Anterior cingulate cortex (tissue), 58 donors: ENCODE measurements around the gene HTRA2.

Experiments
- DNase-seq, 58 donors: peaks; one replicate each; lab custom pipeline; 2025; lab: John Stamatoyannopoulos, UW

HTRA2 gene

DNA sequence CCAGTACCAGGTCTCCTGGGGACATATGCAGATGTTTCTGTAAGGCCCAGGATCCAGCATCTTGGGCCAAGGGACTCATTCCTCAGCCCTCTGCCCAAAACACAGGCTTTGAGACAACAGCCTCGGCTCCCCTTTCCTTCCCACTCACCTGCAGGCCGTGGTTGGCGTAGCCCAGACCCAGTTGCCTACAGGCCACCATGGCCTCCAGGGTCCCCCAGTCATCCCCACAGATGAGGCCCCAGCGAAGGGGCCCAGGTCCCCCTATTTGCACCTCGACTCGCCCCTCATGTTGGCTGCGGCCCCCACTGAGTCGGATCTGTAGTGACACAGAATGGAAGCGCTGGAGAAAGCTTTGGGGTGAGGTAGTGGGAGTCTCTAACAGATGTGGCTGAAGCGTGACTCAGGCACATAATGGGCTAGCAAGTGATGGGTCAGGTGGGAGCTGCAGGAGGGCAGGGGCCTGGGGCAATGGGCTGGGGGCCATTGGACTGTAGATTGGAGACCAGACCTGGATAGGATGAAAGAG is 5.8 kb downstream of the HTRA2 start:
- DNase-seq: no peak

GRCh38 chr2:74536166-74536950 is 6.6 kb downstream of the HTRA2 start:
- no peak for DNase-seq

DNA sequence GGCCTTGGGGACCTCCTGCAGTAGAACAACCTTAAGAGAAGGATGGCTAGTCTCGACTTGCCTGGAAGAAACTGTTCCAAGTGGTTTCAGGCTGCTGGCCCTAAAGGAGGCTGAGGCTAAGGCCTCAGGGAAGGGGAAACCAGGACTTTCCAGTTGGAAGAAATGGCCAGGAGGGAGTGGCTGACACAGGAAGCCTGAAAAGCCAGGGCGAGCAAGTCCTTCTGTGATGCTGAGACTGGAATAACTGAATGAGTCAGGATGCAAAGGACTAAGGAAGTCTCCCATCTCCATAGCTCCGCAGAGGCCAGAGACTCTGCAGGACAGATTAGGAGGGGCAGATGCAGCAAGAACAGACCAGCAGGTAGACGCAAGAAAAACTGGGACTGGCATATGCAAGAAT is 7.4 kb downstream of the HTRA2 start:
- no peak for DNase-seq

DNA sequence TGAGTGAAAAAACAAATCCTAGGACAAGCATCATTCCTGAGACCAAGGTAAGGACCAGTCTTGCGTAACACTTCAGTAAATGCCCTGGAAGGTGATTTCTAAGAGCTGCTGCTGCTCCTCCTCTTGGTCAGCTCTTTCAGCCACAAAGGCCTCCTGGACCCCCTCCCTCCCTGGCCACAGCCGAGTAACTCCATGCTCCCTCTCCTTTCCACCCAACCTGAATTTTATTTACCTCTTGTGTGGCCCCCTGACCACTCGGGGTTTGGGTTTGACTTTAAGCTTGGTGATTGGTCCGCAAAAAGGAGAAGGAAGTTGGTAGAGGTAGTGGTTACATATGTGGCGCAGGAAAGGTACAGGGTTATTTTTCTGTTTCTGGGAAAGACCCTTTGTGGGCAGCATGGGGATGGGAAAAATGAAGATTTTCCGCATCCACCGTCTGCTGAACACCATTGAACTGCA is 9.2 kb downstream of the HTRA2 start:
- no peak for DNase-seq

- no peak for DNase-seq
These were observed 10.6 kb downstream of the HTRA2 start for GRCh38 chr2:74540291-74540690.

DNA sequence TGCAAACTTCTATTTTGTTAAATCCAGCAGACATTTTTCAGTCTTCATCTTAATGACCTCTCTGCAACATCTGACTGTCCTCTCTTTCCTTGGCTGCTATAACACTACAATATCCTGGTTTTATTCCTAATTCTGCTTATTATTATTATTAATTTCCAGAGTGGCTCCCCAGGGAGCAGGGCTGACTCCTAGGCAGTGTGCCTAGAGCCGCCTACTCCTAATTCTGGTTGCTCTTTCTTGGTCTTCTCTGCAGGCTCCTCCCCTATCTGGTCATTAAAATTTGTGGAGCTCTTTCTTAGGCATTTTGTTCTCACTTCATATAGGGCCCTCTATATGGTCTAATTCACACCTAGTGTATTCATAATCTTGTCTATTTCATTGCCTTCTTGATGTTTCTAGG is 13.2 kb downstream of the HTRA2 start:
- DNase-seq: no peak

- DNase-seq: no peak
These were observed 14.9 kb downstream of the HTRA2 start for GRCh38 chr2:74544634-74545033.

GRCh38 chr2:74546004-74546403 is 16.3 kb downstream of the HTRA2 start:
- no peak for DNase-seq

GRCh38 chr2:74548285-74548899 is 18.7 kb downstream of the HTRA2 start:
- DNase-seq: no peak

DNA sequence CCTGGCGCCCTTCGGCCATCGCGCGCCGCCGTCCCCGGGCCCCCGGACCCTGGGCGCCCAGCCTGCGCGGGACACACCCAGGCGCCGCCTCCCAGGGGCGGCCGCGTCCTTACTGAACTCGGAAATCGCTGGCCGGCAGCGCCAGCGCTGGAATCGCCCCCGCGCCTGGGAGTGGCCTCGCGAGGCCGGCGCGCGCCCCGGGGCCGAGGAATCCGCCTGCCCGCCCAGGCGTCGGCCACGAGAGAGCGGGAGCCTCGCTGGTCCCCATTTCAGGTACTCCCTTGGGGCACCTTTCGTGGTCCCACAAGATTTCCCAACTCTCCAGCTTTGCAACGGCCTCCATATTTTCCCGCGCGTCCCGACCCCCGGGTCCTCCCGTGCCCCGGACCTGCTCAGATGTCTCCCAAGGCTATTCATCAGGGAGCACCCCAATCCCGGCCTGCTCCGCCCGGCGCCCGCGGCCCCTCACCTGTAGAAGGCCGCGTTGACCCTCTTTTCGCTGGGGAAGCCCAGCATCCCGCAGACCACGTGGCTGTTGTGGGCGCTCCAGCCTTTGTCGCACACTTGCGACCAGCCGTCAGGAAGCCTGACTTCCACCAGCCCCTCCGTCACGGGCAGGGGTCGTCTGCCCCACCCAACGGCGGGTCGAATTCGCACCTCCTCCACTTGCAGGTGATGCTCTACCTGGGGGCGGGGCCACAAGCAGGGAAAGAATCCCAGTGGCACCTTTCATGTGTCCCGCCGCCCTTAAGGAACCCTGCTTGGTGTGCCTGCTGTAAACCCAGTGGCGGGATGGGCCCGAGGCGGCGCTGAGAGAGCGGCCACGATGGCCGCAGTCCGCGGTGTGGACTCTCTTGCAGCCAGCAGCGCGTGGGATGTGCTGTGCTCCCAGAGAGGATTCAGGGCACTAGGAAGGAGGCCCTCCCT is 19.4 kb downstream of the HTRA2 start:
- DNase-seq: peak in 12 of 58 donors; percentile 10 to 30 (median 14)

- no peak for DNase-seq
These were observed 20.5 kb downstream of the HTRA2 start for GRCh38 chr2:74550231-74550630.

DNA sequence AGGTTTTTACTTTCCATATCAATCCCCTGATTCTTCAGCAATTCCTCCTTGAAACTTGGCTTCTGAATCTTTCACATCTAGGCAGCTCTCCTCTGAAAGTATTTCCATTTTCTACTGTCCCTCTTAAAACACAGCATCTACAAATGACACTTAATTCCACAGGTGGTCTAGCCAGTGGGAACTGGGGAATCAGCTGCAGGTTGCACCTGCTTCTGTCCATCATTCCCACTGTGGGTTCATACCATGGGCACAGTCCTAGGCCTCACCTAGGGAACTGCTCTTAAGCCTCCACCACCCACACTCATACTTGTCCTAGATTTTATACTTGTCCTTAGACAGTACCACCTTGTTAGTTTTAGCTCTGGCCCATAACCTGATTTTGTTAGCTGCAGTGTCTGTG is 21.8 kb downstream of the HTRA2 start:
- no peak for DNase-seq

DNA sequence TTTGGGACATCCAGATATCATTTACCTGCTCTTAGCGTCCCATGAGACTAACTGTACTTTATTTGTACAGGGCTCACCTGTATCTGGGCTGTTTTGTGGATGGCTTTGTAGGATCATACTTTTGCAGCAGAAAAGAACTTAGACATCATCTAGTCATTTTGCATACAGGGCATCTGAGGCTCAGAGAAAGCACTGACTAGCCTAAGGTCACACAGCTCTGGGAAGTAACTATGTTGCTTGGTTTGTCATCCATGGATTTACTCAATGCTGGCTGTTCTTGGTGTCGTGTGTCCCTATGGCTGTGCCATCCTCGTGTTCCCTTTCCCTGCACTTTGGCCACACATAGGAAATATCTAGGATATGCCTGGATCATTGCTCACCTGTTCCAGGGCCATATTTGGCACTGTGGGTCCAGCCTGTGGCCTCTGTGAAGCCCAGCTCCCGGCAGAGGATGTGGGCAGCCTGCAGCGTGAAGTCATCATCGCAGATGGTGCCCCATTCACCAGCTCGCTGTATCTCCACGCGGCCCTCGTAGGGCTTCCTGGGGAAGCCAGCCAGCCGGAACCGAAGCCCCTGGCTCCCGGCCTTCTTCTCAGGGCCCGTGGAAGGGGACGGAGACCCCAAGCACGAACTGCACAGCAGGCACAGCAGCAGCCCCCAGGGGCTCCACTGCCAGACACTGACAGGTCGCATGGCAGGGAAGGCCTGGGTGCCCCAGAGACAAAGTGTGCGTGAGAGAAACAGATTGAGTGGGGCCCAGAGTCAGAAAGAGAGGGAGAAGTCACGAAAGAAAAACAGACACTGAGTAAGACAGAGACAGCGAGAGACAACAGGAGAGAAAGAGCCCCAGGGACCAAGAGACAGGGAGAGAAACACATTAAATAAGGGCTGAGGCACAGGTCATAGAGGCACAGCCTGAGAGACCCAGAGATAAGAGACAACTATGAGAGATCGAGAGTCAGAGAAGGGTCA is 22.5 kb downstream of the HTRA2 start:
- DNase-seq: no peak

DNA sequence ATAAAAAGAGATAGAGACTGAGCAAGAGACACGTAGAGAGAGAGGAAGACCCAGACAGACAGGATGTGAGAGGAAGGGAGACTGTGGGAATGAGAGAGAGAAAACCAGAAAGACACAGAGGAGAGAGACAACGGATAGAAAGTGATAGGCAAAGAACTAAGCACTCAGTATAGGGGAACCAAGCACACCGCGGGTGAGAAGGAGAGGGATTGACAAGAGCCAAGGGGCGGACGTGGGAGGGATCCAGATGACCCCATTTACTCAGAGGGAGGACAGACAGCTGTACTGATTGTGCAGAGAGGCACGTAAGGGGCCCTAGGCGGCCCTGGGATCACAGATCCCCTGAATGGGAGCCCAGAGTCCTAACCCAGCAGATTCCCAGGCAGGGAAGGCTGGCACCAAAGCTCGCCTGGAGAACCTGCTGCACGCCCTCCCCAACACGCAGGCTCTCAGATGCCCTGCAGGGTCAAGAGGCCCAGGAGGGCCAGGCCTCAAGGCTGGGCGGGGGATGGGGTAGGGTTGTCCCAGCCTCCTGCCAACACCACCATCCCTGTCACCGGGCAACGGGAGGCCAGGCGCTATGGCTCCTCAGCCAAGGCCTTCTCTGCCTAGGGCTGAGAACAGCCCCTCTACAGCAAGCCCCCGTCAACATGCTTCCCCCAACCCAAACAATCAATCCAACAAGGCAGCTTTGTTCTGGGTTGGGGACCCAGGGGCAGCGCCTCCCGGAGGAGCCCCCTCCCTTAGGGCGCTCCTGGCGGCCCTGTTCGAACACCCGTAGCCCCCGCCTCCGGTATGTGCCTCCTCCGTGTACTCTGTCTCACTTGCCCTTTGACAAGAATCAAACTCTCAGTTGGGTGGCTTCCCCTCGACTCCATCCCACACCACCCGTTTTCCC is 23.4 kb downstream of the HTRA2 start:
- peak in 8 of 58 donors; percentile 11 to 41 (median 20) for DNase-seq

DNA sequence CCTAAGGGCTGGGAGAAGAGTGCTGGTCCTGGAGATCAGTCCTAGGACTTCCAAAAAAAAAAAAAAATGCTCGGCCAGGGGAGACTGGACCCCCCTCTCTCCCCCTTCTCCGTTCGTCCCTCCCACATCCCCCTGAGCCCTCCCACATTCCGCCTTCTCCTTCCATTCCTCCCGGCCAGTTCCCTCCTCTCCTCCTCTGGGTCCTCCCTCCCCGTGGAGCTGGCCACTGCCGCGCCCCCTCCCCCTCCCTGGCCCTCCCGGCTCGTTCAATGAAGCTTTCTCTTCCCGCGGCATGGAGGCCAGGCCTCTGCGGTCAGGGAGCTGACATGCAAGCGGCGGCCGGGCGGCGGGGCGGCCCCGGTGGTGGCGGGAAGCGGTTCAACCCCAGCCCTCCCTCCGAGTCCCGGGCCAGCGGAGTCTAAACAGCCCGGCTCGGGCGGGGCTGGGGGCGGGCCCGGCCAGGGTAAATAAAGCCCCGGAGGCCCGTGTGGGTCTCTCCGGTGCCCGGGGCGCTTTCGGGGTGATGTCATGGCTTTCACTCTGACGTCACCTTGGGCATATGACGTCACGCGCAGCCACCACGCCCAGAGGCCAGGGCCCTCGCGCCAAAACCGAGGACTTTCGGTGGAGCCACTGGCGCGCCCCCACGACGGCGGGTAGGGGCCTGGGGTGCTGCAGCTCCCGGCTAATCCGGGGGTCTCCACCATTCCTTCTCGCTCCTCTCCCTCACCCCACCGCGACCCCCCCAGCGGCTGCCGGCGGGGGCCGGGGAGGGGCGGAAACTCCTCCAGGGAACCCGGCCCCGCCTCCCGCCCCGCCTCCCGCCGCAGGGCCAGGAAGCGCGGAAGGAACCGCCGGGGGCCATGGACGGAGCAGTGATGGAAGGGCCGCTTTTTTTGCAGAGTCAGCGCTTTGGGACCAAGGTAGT is 24.4 kb downstream of the HTRA2 start, which contains the start of the genes DOK1 and LOXL3:
TSS of gene DOK1 (plus strand) at position 829 of the 928 bp plus-strand sequence. CDS start at position 864, 35 bp downstream.
TSS of gene LOXL3 (minus strand) at position 51 of the 928 bp plus-strand sequence. CDS start 1,308 bp downstream, outside the sequence.
- DNase-seq: peak in 53 of 58 donors; percentile 11 to 75 (median 59)

DNA sequence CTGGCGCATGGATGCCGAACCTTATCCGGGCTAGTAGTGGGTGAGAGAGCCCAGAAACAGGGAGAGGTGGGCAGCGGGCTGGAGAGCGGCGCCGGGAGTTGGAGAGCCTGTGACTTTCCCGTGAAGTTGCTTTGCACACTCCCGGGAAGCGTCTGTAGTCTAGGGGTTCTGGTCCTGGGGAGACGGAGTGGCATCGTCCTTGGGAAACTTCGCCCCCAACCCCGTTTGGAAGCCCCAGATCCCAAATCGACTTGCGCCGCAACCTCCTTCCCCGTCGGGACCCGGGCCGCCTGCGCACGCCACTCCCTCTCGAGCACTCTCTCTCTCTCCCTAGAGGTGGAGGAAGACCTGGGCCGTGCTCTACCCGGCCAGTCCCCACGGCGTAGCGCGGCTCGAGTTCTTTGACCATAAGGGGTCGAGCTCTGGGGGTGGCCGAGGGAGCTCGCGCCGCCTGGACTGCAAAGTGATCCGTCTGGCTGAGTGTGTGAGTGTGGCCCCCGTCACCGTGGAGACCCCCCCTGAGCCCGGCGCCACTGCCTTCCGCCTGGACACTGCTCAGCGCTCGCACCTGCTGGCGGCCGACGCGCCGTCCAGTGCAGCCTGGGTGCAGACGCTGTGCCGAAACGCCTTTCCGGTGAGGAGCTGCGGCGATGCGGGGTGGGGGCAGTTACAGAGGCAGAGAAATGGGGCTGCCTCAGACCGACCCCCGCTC is 25.2 kb downstream of the HTRA2 start:
- DNase-seq: peak in 1 of 58 donors; percentile 37
